Loucy (cell line): ENCODE results near the gene ASXL3.

Experiments
- H2AFZ ChIP-seq: fragments of 200-600 bp; sonication (generic); 2 replicates; pipeline ENCODE4 v1.6.0; 2016; ENCODE audit warnings: antibody characterized with exemption, mild to moderate bottlenecking, low read length, moderate library complexity
- H3F3A ChIP-seq: fragments of 200-600 bp; 2 replicates; pipeline ENCODE4 v1.6.0; 2016; ENCODE audit warnings: antibody characterized with exemption, low read depth, mild to moderate bottlenecking
- H3K27me3 ChIP-seq: fragments of 200-600 bp; sonication (generic); 2 replicates; pipeline ENCODE4 v1.6.1; 2014; ENCODE audit warnings: low read length, mild to moderate bottlenecking; ENCODE audit not compliant: insufficient read depth, poor library complexity, severe bottlenecking
- H3K36me3 ChIP-seq: fragments of 200-600 bp; sonication (generic); 2 replicates; pipeline ENCODE4 v1.6.1; 2016; ENCODE audit warnings: low read length; ENCODE audit not compliant: insufficient read depth
- H3K4me1 ChIP-seq: fragments of 200-600 bp; sonication (generic); 2 replicates; pipeline ENCODE4 v1.5.1; 2014; ENCODE audit warnings: low read length, mild to moderate bottlenecking; ENCODE audit not compliant: insufficient read depth, poor library complexity, severe bottlenecking
- H3K4me2 ChIP-seq: fragments of 200-600 bp; sonication (generic); 2 replicates; pipeline ENCODE4 v1.6.0; 2014; ENCODE audit warnings: antibody characterized with exemption, low read length, low read depth, mild to moderate bottlenecking; ENCODE audit not compliant: poor library complexity, severe bottlenecking
- H3K4me3 ChIP-seq: fragments of 200-600 bp; sonication (generic); 2 replicates; pipeline ENCODE4 v1.5.1; 2014; ENCODE audit warnings: low read length, mild to moderate bottlenecking, mixed read lengths; ENCODE audit not compliant: poor library complexity, severe bottlenecking
- H3K79me2 ChIP-seq: fragments of 200-600 bp; sonication (generic); 2 replicates; pipeline ENCODE4 v1.6.1; 2014; ENCODE audit warnings: low read length; ENCODE audit not compliant: insufficient read depth
- H3K9ac ChIP-seq: fragments of 200-600 bp; sonication (generic); 2 replicates; pipeline ENCODE4 v1.6.0; 2014; ENCODE audit warnings: mild to moderate bottlenecking, low read depth, low read length, moderate library complexity; ENCODE audit not compliant: poor library complexity, severe bottlenecking
- H3K9me2 ChIP-seq: fragments of 200-600 bp; sonication (generic); replicated peaks from 2 replicates; pipeline ENCODE4 v1.6.1; 2016; ENCODE audit warnings: low read depth, low read length, mixed read lengths
- H3K9me3 ChIP-seq: fragments of 200-600 bp; sonication (generic); 2 replicates; pipeline ENCODE4 v1.6.1; 2014; ENCODE audit warnings: mild to moderate bottlenecking, antibody characterized with exemption, low read length, low read depth; ENCODE audit not compliant: insufficient read depth
- H4K20me1 ChIP-seq: fragments of 200-600 bp; sonication (generic); 2 replicates; pipeline ENCODE4 v1.6.0; 2014; ENCODE audit warnings: antibody characterized with exemption, low read length, mild to moderate bottlenecking; ENCODE audit not compliant: insufficient read depth, poor library complexity, severe bottlenecking
- EZH2phosphoT487 ChIP-seq: fragments of 200-600 bp; IDR thresholded peaks from 2 replicates; pipeline ENCODE4 v1.6.1; 2018; ENCODE audit warnings: antibody characterized with exemption, mild to moderate bottlenecking, moderate library complexity, borderline replicate concordance
- TF ChIP-seq, protein P1 (sequence below): fragments of 200-600 bp; sonication (generic); conservative IDR thresholded peaks from 2 replicates; pipeline ENCODE4 v1.5.1; 2014; ENCODE audit warnings: mild to moderate bottlenecking, antibody characterized with exemption, low read length

Gene ASXL3

DNA sequence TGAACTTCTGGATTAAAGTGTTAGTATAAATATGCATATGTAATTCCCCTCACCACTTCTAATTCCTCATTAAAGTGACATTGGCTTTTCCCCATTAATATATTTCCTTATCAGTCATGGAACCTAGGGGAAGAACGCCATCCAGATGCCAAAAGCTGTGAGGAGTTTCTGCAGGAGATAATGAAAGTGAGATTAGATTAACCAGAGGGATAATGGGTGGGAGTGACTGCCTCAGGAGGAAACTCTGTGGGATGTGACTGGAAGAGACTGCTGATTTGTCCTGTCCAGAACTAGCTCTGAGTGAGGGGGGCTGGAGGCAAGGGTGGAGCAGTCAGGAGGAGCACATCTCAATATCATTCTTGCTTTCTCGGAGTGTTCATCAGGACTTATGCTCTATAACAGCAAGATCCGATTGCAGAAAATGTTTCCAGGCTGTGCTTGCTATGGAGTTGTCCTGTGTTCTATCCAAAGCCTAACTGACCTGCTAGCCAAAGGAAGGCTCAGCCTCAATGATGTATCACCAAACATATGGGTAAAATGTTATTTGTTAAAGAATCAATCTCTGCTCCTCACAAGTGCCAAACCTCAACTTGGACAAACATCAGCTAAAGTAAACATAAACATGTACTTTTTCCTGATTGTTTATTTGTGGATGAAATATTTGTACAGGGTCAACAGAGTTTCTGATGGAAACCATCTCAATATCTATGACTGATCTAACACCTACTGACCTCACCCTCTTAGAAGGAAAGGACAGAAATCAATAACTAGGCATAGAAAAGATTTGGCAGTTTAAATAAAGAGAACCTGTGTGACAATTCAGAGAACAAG is 118.5 kb downstream of the ASXL3 start:
- TF ChIP-seq EZH2phosphoT487: no peak
- TF ChIP-seq, protein P1, sequence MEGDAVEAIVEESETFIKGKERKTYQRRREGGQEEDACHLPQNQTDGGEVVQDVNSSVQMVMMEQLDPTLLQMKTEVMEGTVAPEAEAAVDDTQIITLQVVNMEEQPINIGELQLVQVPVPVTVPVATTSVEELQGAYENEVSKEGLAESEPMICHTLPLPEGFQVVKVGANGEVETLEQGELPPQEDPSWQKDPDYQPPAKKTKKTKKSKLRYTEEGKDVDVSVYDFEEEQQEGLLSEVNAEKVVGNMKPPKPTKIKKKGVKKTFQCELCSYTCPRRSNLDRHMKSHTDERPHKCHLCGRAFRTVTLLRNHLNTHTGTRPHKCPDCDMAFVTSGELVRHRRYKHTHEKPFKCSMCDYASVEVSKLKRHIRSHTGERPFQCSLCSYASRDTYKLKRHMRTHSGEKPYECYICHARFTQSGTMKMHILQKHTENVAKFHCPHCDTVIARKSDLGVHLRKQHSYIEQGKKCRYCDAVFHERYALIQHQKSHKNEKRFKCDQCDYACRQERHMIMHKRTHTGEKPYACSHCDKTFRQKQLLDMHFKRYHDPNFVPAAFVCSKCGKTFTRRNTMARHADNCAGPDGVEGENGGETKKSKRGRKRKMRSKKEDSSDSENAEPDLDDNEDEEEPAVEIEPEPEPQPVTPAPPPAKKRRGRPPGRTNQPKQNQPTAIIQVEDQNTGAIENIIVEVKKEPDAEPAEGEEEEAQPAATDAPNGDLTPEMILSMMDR: no peak
- no peaks in the 10 kb centered on the region for H3K36me3 ChIP-seq
- H3F3A ChIP-seq: no peaks in the 10 kb centered on the region
- no peaks in the 10 kb centered on the region for H4K20me1 ChIP-seq
- no peaks in the 10 kb centered on the region for H3K9me3 ChIP-seq
- no peak overlapping the region for H3K4me3 ChIP-seq
- H3K79me2 ChIP-seq: no peaks in the 10 kb centered on the region
- no peaks in the 10 kb centered on the region for H3K27me3 ChIP-seq
- no peaks in the 10 kb centered on the region for H3K4me1 ChIP-seq
- H2AFZ ChIP-seq: no peak overlapping the region
- H3K9ac ChIP-seq: no peak overlapping the region
- H3K4me2 ChIP-seq: no peak overlapping the region
- H3K9me2 ChIP-seq: no peaks in the 10 kb centered on the region

DNA sequence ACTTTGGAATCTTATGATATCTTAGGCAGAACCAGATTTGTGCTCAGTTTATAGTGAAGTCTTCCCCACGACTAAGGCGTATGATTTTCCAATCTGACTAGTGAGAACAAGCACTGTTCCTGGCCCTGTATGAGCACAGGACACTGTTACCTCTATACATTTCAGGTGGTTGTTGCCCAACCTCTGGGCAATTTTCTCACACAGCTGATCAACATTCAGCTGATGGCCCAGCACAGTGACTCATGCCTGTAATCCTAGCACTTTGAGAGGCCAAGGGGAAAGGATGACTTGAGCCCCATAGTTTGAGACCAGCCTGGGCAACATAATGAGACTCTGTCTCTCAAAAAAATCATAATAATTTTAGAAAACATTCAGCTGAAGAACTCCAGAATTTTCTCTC is 119.5 kb downstream of the ASXL3 start:
- Histone ChIP-seq H3K27me3 (no peaks in the 10 kb centered on the region), H3K4me2 (no peak overlapping the region), H3K9me2 (no peaks in the 10 kb centered on the region), H3K36me3 (no peaks in the 10 kb centered on the region), H3K4me3 (no peak overlapping the region), H3K79me2 (no peaks in the 10 kb centered on the region), H3F3A (no peaks in the 10 kb centered on the region), H2AFZ (no peak overlapping the region), H4K20me1 (no peaks in the 10 kb centered on the region), H3K9ac (no peak overlapping the region), H3K4me1 (no peaks in the 10 kb centered on the region), H3K9me3 (no peaks in the 10 kb centered on the region)
- TF ChIP-seq, protein P1: no peak
- no peak for TF ChIP-seq EZH2phosphoT487

DNA sequence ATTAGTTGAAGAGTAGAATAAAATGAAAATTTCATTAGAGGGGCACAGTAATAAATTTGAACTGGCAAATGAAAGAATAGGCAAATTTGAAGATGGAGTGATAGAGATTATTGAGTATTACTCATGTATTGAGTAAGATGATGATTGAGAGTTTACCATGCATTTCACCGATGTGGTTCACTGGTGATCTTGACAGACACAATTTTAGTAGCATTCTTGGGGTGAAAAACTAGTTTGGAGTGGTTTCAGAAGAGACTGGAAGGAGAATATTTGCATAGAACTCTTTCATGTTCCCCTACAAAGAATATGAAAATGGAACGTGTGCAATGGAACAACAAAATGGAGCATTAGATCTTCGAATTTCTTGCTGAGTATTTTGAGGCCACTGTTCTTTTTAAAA is 121.4 kb downstream of the ASXL3 start:
- TF ChIP-seq, protein P1: no peak
- TF ChIP-seq EZH2phosphoT487: no peak
- Histone ChIP-seq H3K79me2 (no peaks in the 10 kb centered on the region), H3K9ac (no peak overlapping the region), H3K27me3 (no peaks in the 10 kb centered on the region), H2AFZ (no peak overlapping the region), H3K4me2 (no peak overlapping the region), H3F3A (no peaks in the 10 kb centered on the region), H3K36me3 (no peaks in the 10 kb centered on the region), H4K20me1 (no peaks in the 10 kb centered on the region), H3K9me3 (no peaks in the 10 kb centered on the region), H3K9me2 (no peaks in the 10 kb centered on the region), H3K4me3 (no peak overlapping the region), H3K4me1 (no peaks in the 10 kb centered on the region)
